Measurements from ENCODE around the gene ZMYND15.

The ZMYND15 gene

DNA sequence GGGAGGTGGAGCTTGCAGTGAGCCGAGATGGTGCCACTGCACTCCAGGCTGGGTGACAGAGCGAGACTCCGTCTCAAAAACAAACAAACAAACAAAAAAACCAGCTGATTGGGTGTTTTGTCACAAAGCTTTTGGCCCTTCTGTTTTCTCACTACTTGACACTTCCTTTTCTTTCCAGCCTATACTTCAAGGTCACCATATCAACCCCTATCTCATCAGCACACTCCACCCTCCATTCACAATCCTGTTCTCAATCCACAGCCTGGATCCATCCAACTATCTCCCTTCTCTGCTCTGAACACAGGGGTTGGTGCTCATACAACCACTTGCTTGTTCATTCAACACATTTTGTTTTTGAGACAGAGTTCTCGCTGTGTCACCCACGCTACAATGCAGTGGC lies 15.0 kb upstream of the ZMYND15 start:
- H3K27ac ChIP-seq: no peak overlapping the region
- H3K9me3 ChIP-seq (ENCODE audit: severe bottlenecking): no peaks in the 10 kb centered on the region
- no peak for DNase-seq
- peaks cover 16% of the 10 kb centered on the region for H3K36me3 ChIP-seq
- no peaks in the 10 kb centered on the region for H3K27me3 ChIP-seq (ENCODE audit: insufficient read depth, low read depth, severe bottlenecking)
- TF ChIP-seq, protein P1, sequence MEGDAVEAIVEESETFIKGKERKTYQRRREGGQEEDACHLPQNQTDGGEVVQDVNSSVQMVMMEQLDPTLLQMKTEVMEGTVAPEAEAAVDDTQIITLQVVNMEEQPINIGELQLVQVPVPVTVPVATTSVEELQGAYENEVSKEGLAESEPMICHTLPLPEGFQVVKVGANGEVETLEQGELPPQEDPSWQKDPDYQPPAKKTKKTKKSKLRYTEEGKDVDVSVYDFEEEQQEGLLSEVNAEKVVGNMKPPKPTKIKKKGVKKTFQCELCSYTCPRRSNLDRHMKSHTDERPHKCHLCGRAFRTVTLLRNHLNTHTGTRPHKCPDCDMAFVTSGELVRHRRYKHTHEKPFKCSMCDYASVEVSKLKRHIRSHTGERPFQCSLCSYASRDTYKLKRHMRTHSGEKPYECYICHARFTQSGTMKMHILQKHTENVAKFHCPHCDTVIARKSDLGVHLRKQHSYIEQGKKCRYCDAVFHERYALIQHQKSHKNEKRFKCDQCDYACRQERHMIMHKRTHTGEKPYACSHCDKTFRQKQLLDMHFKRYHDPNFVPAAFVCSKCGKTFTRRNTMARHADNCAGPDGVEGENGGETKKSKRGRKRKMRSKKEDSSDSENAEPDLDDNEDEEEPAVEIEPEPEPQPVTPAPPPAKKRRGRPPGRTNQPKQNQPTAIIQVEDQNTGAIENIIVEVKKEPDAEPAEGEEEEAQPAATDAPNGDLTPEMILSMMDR (IDR thresholded peaks at IDR 0.05; ENCODE audit: low read depth, low read length): no peak
- H3K4me3 ChIP-seq (ENCODE audit: low read depth, low read length): no peak overlapping the region

- TF ChIP-seq, protein P1 (IDR thresholded peaks at IDR 0.05; ENCODE audit: low read depth, low read length): no peak
- no peak overlapping the region for H3K27ac ChIP-seq
Observed at GRCh38 chr17:4725646-4726310, 13.9 kb upstream of the ZMYND15 start.

GRCh38 chr17:4728124-4728523 lies 11.5 kb upstream of the ZMYND15 start:
- Histone ChIP-seq H3K4me3 (ENCODE audit: low read depth, low read length) (no peak overlapping the region), H3K36me3 (no peaks in the 10 kb centered on the region), H3K27ac (no peak overlapping the region), H3K9me3 (ENCODE audit: severe bottlenecking) (no peaks in the 10 kb centered on the region), H3K27me3 (ENCODE audit: insufficient read depth, low read depth, severe bottlenecking) (no peaks in the 10 kb centered on the region)
- TF ChIP-seq, protein P1 (IDR thresholded peaks at IDR 0.05; ENCODE audit: low read depth, low read length): no peak
- no peak for DNase-seq

More at GRCh38 chr17:4725646-4726310, 13.9 kb upstream of the ZMYND15 start:
- H3K9me3 ChIP-seq (ENCODE audit: severe bottlenecking): no peaks in the 10 kb centered on the region
- no peak overlapping the region for H3K4me3 ChIP-seq (ENCODE audit: low read depth, low read length)
- no peak for DNase-seq
- no peaks in the 10 kb centered on the region for H3K27me3 ChIP-seq (ENCODE audit: insufficient read depth, low read depth, severe bottlenecking)
- peaks cover 7% of the 10 kb centered on the region for H3K36me3 ChIP-seq

DNA sequence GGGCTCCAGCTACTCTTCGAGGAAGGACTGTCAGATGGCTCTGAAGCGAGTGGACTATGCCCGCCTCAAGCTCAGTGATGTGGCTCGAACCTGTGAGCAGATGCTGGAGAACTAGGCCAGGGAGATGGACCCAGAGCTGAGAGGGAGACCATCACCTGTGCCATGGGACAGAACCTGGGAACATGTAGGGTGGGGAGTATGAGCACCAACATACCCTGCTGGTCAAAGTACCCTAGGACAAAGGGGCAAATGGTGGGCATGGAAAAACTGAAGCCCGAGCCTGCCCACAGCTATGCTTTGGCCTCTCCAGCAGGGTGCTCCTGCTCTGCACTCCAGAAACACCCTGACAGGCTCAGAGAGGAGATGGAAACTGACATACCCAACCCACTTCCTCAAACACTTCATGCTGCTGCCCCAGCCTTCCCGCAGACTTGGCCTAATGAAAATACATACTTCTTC lies 6.5 kb upstream of the ZMYND15 start:
- H3K36me3 ChIP-seq: 0 out of 2 replicates have a peak, but pooled peaks cover 3% of the 10 kb centered on the region
- no peaks in the 10 kb centered on the region for H3K27me3 ChIP-seq (ENCODE audit: insufficient read depth, low read depth, severe bottlenecking)
- TF ChIP-seq, protein P1 (IDR thresholded peaks at IDR 0.05; ENCODE audit: low read depth, low read length): peak; percentile 45; the same call in 1 of the 2 replicates
- H3K4me3 ChIP-seq (ENCODE audit: low read depth, low read length): no peak overlapping the region
- DNase-seq: no peak
- no peaks in the 10 kb centered on the region for H3K9me3 ChIP-seq (ENCODE audit: severe bottlenecking)
- H3K27ac ChIP-seq: no peak overlapping the region

- DNase-seq: no peak
- no peak overlapping the region for H3K27ac ChIP-seq
- H3K36me3 ChIP-seq: 0 out of 2 replicates have a peak, but pooled peaks cover 3% of the 10 kb centered on the region
- no peaks in the 10 kb centered on the region for H3K9me3 ChIP-seq (ENCODE audit: severe bottlenecking)
- H3K27me3 ChIP-seq (ENCODE audit: insufficient read depth, low read depth, severe bottlenecking): peaks cover 11% of the 10 kb centered on the region
- H3K4me3 ChIP-seq (ENCODE audit: low read depth, low read length): no peak overlapping the region
- TF ChIP-seq, protein P1 (IDR thresholded peaks at IDR 0.05; ENCODE audit: low read depth, low read length): no peak
Observed at GRCh38 chr17:4734857-4735475, 4.7 kb upstream of the ZMYND15 start.

Measured in WERI-Rb-1 (cell line).